ENCODE measurements around the gene PNRC2. TPM values are rescaled to one million over a fixed set of nuclear protein-coding genes. Genes with fewer than 3 reads are reported as not detected.

Gene PNRC2
- total RNA-seq, 1 experiment from 2014 or later = 67.7 TPM

- H3K9me3 ChIP-seq (ENCODE audit: insufficient read depth, low read depth) = no peaks in the 10 kb centered on the region
- no peaks in the 10 kb centered on the region for H4K20me1 ChIP-seq (ENCODE audit: insufficient read depth)
- no TSS peak for BruUV-seq (replicated peaks)
- DNase-seq = peak; percentile 37 to 88
- TF ChIP-seq EZH2 (IDR thresholded peaks at IDR 0.05; ENCODE audit: low read depth) (no peak), CTCF (conservative IDR thresholded peaks at IDR 0.05) (no peak)
- peaks cover 18% of the 10 kb centered on the region for H3K4me1 ChIP-seq (replicated peaks; ENCODE audit: insufficient read depth)
- intact Hi-C loops (cut with micrococcal nuclease; ENCODE audit: unreplicated experiment) = no loop called here
- peaks cover 12% of the 10 kb centered on the region; the same call in 1 of the 2 replicates for H3F3A ChIP-seq (ENCODE audit: insufficient read depth, low read depth)
- peak overlapping the region; percentile 39 for H3K4me2 ChIP-seq
- H3K27me3 ChIP-seq (ENCODE audit: insufficient read depth, low read depth) = no peaks in the 10 kb centered on the region
- H3K36me3 ChIP-seq (ENCODE audit: low read depth) = no peaks in the 10 kb centered on the region
- no peaks in the 10 kb centered on the region for H3K9me2 ChIP-seq (ENCODE audit: insufficient read depth)
- CTCF ChIA-PET = interaction anchor here (0.5 to 0.6 kb wide), 4 partner anchors 33 to 257 kb away, joined by 3 to 12 read pairs (median 3); no protein-coding TSS in a partner anchor
- H3K79me2 ChIP-seq (ENCODE audit: low read depth) = no peaks in the 10 kb centered on the region
- H2AFZ ChIP-seq = no peak overlapping the region
- no peak overlapping the region for H3K27ac ChIP-seq
- no peak overlapping the region for H3K4me3 ChIP-seq
- POLR2A ChIA-PET (ENCODE audit: unreplicated experiment) = interaction anchor here (0.6 kb wide), 4 partner anchors 50 to 898 kb away, joined by 3 to 9 read pairs (median 4); no protein-coding TSS in a partner anchor
These were observed 43.8 kb downstream of the PNRC2 start for GRCh38 chr1:24003331-24003972.

- intact Hi-C loops (cut with micrococcal nuclease; ENCODE audit: unreplicated experiment) = no loop called here
- CTCF ChIA-PET = no interaction called here
- no peak for DNase-seq
- Histone ChIP-seq H3K9me3 (ENCODE audit: insufficient read depth, low read depth) (no peaks in the 10 kb centered on the region), H2AFZ (no peak overlapping the region), H3K36me3 (ENCODE audit: low read depth) (no peaks in the 10 kb centered on the region), H3K79me2 (ENCODE audit: low read depth) (no peaks in the 10 kb centered on the region), H3F3A (ENCODE audit: insufficient read depth, low read depth) (peaks cover 15% of the 10 kb centered on the region; the same call in 1 of the 2 replicates), H3K4me1 (replicated peaks; ENCODE audit: insufficient read depth) (peaks cover 25% of the 10 kb centered on the region), H3K4me2 (peak overlapping the region; percentile 39; the same call in 1 of the 2 replicates), H3K27ac (no peak overlapping the region), H3K4me3 (no peak overlapping the region), H4K20me1 (ENCODE audit: insufficient read depth) (no peaks in the 10 kb centered on the region), H3K9me2 (ENCODE audit: insufficient read depth) (no peaks in the 10 kb centered on the region), H3K27me3 (ENCODE audit: insufficient read depth, low read depth) (no peaks in the 10 kb centered on the region)
- TF ChIP-seq EZH2 (IDR thresholded peaks at IDR 0.05; ENCODE audit: low read depth) (no peak), CTCF (conservative IDR thresholded peaks at IDR 0.05) (no peak)
- POLR2A ChIA-PET (ENCODE audit: unreplicated experiment) = no interaction called here
- no TSS peak for BruUV-seq (replicated peaks)
These were observed 44.5 kb downstream of the PNRC2 start for GRCh38 chr1:24004132-24004531.

GRCh38 chr1:24005163-24005562 lies 45.5 kb downstream of the PNRC2 start:
- Histone ChIP-seq H3K9me3 (ENCODE audit: insufficient read depth, low read depth) (no peaks in the 10 kb centered on the region), H3K79me2 (ENCODE audit: low read depth) (no peaks in the 10 kb centered on the region), H4K20me1 (ENCODE audit: insufficient read depth) (no peaks in the 10 kb centered on the region), H3K9me2 (ENCODE audit: insufficient read depth) (no peaks in the 10 kb centered on the region), H3K4me2 (no peak overlapping the region), H3F3A (ENCODE audit: insufficient read depth, low read depth) (peaks cover 18% of the 10 kb centered on the region; the same call in 1 of the 2 replicates), H2AFZ (no peak overlapping the region), H3K4me1 (replicated peaks; ENCODE audit: insufficient read depth) (peaks cover 35% of the 10 kb centered on the region), H3K27me3 (ENCODE audit: insufficient read depth, low read depth) (no peaks in the 10 kb centered on the region), H3K27ac (no peak overlapping the region), H3K4me3 (no peak overlapping the region), H3K36me3 (ENCODE audit: low read depth) (no peaks in the 10 kb centered on the region)
- TF ChIP-seq CTCF (conservative IDR thresholded peaks at IDR 0.05) (no peak), EZH2 (IDR thresholded peaks at IDR 0.05; ENCODE audit: low read depth) (no peak)
- CTCF ChIA-PET = no interaction called here
- DNase-seq = no peak
- intact Hi-C loops (cut with micrococcal nuclease; ENCODE audit: unreplicated experiment) = no loop called here
- POLR2A ChIA-PET (ENCODE audit: unreplicated experiment) = interaction anchor here (0.7 kb wide), 1 partner anchor 101 kb away, joined by 7 read pairs; no protein-coding TSS in a partner anchor
- no TSS peak for BruUV-seq (replicated peaks)

All from PC-9 (cell line).